ENCODE data around the gene S100G. TPM values are rescaled to one million over a fixed set of nuclear protein-coding genes. Genes with fewer than 3 reads are reported as not detected.
"Not testable (repeated sequence)": the region's sequence is repeated elsewhere in the genome, so short reads cannot be mapped to it uniquely, and the experiment has no call there.

Gene S100G
- total RNA-seq, 2 experiments from 2014 or later = not detected

DNA sequence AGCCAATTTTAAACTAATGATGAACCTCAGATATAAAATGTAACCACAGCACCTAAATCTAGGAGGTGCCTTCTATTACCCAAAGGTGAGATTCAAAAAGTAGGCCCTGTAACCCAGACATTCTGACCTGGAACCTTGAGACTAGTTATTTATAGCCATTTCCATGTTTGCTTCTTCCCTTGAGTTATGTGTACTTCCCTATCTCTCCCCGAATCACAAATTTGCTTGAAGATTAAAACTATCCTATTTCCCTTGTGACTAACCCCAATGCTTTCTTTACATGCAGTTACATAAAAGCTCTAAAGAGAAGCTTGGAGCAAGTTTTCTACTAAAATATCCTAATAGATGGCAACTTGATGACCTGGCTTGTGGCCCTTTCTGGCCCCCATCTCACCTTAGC lies 32.6 kb upstream of the S100G start:
- H3K4me1 ChIP-seq (ENCODE audit: insufficient read depth, low read length, poor library complexity, severe bottlenecking) = no peaks in the 10 kb centered on the region
- H4K20me1 ChIP-seq (ENCODE audit: insufficient read depth, low read length) = no peaks in the 10 kb centered on the region
- ChIA-PET POLR2A (no interaction called here), CTCF (ENCODE audit: unreplicated experiment) (no interaction called here)
- no TSS peak for BruUV-seq (replicated peaks)
- H3K9me2 ChIP-seq (ENCODE audit: insufficient read depth, low read length) = no peaks in the 10 kb centered on the region
- no peaks in the 10 kb centered on the region for H3K9me3 ChIP-seq (ENCODE audit: low read length)
- H2AFZ ChIP-seq (ENCODE audit: low read length) = no peak overlapping the region
- TF ChIP-seq CTCF (conservative IDR thresholded peaks at IDR 0.05; ENCODE audit: low read length) (no peak), EZH2phosphoT487 (IDR thresholded peaks at IDR 0.05; ENCODE audit: borderline replicate concordance, low read depth, low read length) (no peak)
- no peaks in the 10 kb centered on the region for H3K79me2 ChIP-seq (ENCODE audit: insufficient read depth, low read depth, low read length)
- H3K4me3 ChIP-seq (ENCODE audit: low read depth, low read length, poor library complexity, severe bottlenecking) = no peak overlapping the region
- no peak overlapping the region for H3K4me2 ChIP-seq (ENCODE audit: low read length)
- DNase-seq (ENCODE audit: low spot score) = no peak
- no peak overlapping the region for H3K27ac ChIP-seq (ENCODE audit: low read depth, low read length, poor library complexity, severe bottlenecking)
- intact Hi-C loops (cut with micrococcal nuclease; ENCODE audit: unreplicated experiment) = no loop called here
- H3K36me3 ChIP-seq (ENCODE audit: insufficient read depth, low read length) = peaks cover 12% of the 10 kb centered on the region; the same call in 1 of the 2 replicates

GRCh38 chrX:16618422-16618821 lies 31.5 kb upstream of the S100G start:
- H2AFZ ChIP-seq (ENCODE audit: low read length) = no peak overlapping the region
- no peaks in the 10 kb centered on the region for H3K9me2 ChIP-seq (ENCODE audit: insufficient read depth, low read length)
- no peak for TF ChIP-seq CTCF (conservative IDR thresholded peaks at IDR 0.05; ENCODE audit: low read length)
- H4K20me1 ChIP-seq (ENCODE audit: insufficient read depth, low read length) = no peaks in the 10 kb centered on the region
- CTCF ChIA-PET (ENCODE audit: unreplicated experiment) = no interaction called here
- H3K79me2 ChIP-seq (ENCODE audit: insufficient read depth, low read depth, low read length) = no peaks in the 10 kb centered on the region
- POLR2A ChIA-PET = interaction anchor here (1.0 kb wide), 1 partner anchor 48 kb away, joined by 5 read pairs; no protein-coding TSS in a partner anchor
- DNase-seq (ENCODE audit: low spot score) = no peak
- intact Hi-C loops (cut with micrococcal nuclease; ENCODE audit: unreplicated experiment) = no loop called here
- H3K27ac ChIP-seq (ENCODE audit: low read depth, low read length, poor library complexity, severe bottlenecking) = no peak overlapping the region
- peaks cover 12% of the 10 kb centered on the region; the same call in 1 of the 2 replicates for H3K36me3 ChIP-seq (ENCODE audit: insufficient read depth, low read length)
- no peaks in the 10 kb centered on the region for H3K4me1 ChIP-seq (ENCODE audit: insufficient read depth, low read length, poor library complexity, severe bottlenecking)
- H3K4me3 ChIP-seq (ENCODE audit: low read depth, low read length, poor library complexity, severe bottlenecking) = no peak overlapping the region
- no peak overlapping the region for H3K4me2 ChIP-seq (ENCODE audit: low read length)
- BruUV-seq (replicated peaks) = no TSS peak
- no peaks in the 10 kb centered on the region for H3K9me3 ChIP-seq (ENCODE audit: low read length)

GRCh38 chrX:16619024-16619423 lies 30.9 kb upstream of the S100G start:
- H3K9me2 ChIP-seq (ENCODE audit: insufficient read depth, low read length) = no peaks in the 10 kb centered on the region
- TF ChIP-seq CTCF (conservative IDR thresholded peaks at IDR 0.05; ENCODE audit: low read length) (no peak), EZH2phosphoT487 (IDR thresholded peaks at IDR 0.05; ENCODE audit: borderline replicate concordance, low read depth, low read length) (no peak)
- POLR2A ChIA-PET = no interaction called here

GRCh38 chrX:16628511-16628910 lies 21.4 kb upstream of the S100G start:
- DNase-seq (ENCODE audit: low spot score); H3K36me3 ChIP-seq (ENCODE audit: insufficient read depth, low read length); H3K9me3 ChIP-seq (ENCODE audit: low read length); H2AFZ ChIP-seq (ENCODE audit: low read length); H3K4me1 ChIP-seq (ENCODE audit: insufficient read depth, low read length, poor library complexity, severe bottlenecking); POLR2A ChIA-PET; H3K4me2 ChIP-seq (ENCODE audit: low read length); H3K27ac ChIP-seq (ENCODE audit: low read depth, low read length, poor library complexity, severe bottlenecking); H3K4me3 ChIP-seq (ENCODE audit: low read depth, low read length, poor library complexity, severe bottlenecking); CTCF ChIA-PET (ENCODE audit: unreplicated experiment); H3K79me2 ChIP-seq (ENCODE audit: insufficient read depth, low read depth, low read length); H3K9me2 ChIP-seq (ENCODE audit: insufficient read depth, low read length); H4K20me1 ChIP-seq (ENCODE audit: insufficient read depth, low read length); BruUV-seq (replicated peaks); intact Hi-C loops (cut with micrococcal nuclease; ENCODE audit: unreplicated experiment): not testable (repeated sequence)

More at GRCh38 chrX:16619024-16619423, 30.9 kb upstream of the S100G start:
- no TSS peak for BruUV-seq (replicated peaks)
- peaks cover 12% of the 10 kb centered on the region; the same call in 1 of the 2 replicates for H3K36me3 ChIP-seq (ENCODE audit: insufficient read depth, low read length)
- H3K9me3 ChIP-seq (ENCODE audit: low read length) = no peaks in the 10 kb centered on the region
- H3K4me3 ChIP-seq (ENCODE audit: low read depth, low read length, poor library complexity, severe bottlenecking) = no peak overlapping the region
- intact Hi-C loops (cut with micrococcal nuclease; ENCODE audit: unreplicated experiment) = no loop called here
- no peaks in the 10 kb centered on the region for H3K4me1 ChIP-seq (ENCODE audit: insufficient read depth, low read length, poor library complexity, severe bottlenecking)
- no peak for DNase-seq (ENCODE audit: low spot score)
- no peaks in the 10 kb centered on the region for H3K79me2 ChIP-seq (ENCODE audit: insufficient read depth, low read depth, low read length)
- H4K20me1 ChIP-seq (ENCODE audit: insufficient read depth, low read length) = no peaks in the 10 kb centered on the region
- CTCF ChIA-PET (ENCODE audit: unreplicated experiment) = no interaction called here
- no peak overlapping the region for H3K4me2 ChIP-seq (ENCODE audit: low read length)
- H2AFZ ChIP-seq (ENCODE audit: low read length) = no peak overlapping the region
- no peak overlapping the region for H3K27ac ChIP-seq (ENCODE audit: low read depth, low read length, poor library complexity, severe bottlenecking)
